Sigmoid colon (tissue), 4 donors: ENCODE results near the gene NR1D1.

Source experiments
- CTCF ChIP-seq, 4 experiments: fragments of 450-650 bp in 3 of 4; fragments of 200-600 bp in 1 of 4; IDR thresholded peaks; one replicate each; pipeline ENCODE4 v1.5.1; 2016 to 2019; ENCODE audit warnings: antibody characterized with exemption in 4 of 4, mild to moderate bottlenecking in 3 of 4, moderate library complexity in 2 of 4
- POLR2A ChIP-seq, 2 donors: fragments of 450-650 bp; IDR thresholded peaks; one replicate each; pipeline ENCODE4 v1.6.1; 2016; ENCODE audit warnings: antibody characterized with exemption in 2 of 2, mild to moderate bottlenecking in 2 of 2, moderate library complexity in 2 of 2
- POLR2AphosphoS5 ChIP-seq, 4 donors: sonication (generic); formaldehyde crosslinking; IDR thresholded peaks; one replicate each; pipeline ENCODE4 v1.6.1; 2017; ENCODE audit warnings: antibody characterized with exemption in 4 of 4

GRCh38 chr17:40089077-40089895 is 11.1 kb downstream of the NR1D1 start:
- TF ChIP-seq CTCF (IDR thresholded peaks at IDR 0.05), result no peak
- TF ChIP-seq POLR2A (IDR thresholded peaks at IDR 0.05), result no peak
- no peak for TF ChIP-seq POLR2AphosphoS5 (IDR thresholded peaks at IDR 0.05)
